Stimulated activated naive CD8-positive, alpha-beta T cell treated with anti-CD3 and anti-CD28 coated beads, Interleukin-15, amount 100 ng/mL, for 72 hours (primary cell): ENCODE data around the gene FCAR.
"Not testable (repeated sequence)": the region's sequence is repeated elsewhere in the genome, so short reads cannot be mapped to it uniquely, and the experiment has no call there.

Experiments
- ATAC-seq: fragments of 150-1000 bp; cut with Tn5 transposase; 2 replicates; pipeline ENCODE4 v1.10.0; 2021; ENCODE audit warnings: mild to moderate bottlenecking, moderate library complexity
- DNase-seq, 2 donors: peaks; one replicate each; pipeline ENCODE4 v3.0.0; 2021 to 2022
- H3K27ac Mint-ChIP-seq, 2 donors: one replicate each; pipeline ENCODE4 v1.8.0; 2022; ENCODE audit warnings: mild to moderate bottlenecking in 2 of 2, mixed read lengths in 2 of 2, moderate library complexity in 2 of 2
- H3K27me3 Mint-ChIP-seq: one replicate; pipeline ENCODE4 v1.8.0; 2022; ENCODE audit warnings: mixed read lengths
- H3K4me1 Mint-ChIP-seq: one replicate; pipeline ENCODE4 v1.8.0; 2022; ENCODE audit warnings: mild to moderate bottlenecking, mixed read lengths
- H3K4me3 Mint-ChIP-seq, 2 donors: one replicate each; pipeline ENCODE4 v1.8.0; 2022; ENCODE audit warnings: mild to moderate bottlenecking in 2 of 2, mixed read lengths in 2 of 2, moderate library complexity in 1 of 2
- H3K9me3 Mint-ChIP-seq, 2 donors: one replicate each; pipeline ENCODE4 v1.8.0; 2022; ENCODE audit warnings: mixed read lengths in 2 of 2

The FCAR gene

GRCh38 chr19:54877471-54877870, 3.4 kb downstream of the FCAR start:
- DNase-seq (no peak), ATAC-seq (no peak)
- no peak overlapping the region for H3K4me3 Mint-ChIP-seq
- no peaks in the 10 kb centered on the region for H3K9me3 Mint-ChIP-seq
- H3K4me1 Mint-ChIP-seq, result peaks cover 7% of the 10 kb centered on the region
- peaks cover 43% of the 10 kb centered on the region for H3K27me3 Mint-ChIP-seq
- H3K27ac Mint-ChIP-seq, result no peak overlapping the region

GRCh38 chr19:54881884-54882283, 7.8 kb downstream of the FCAR start:
- no peak overlapping the region for H3K4me3 Mint-ChIP-seq
- no peaks in the 10 kb centered on the region for H3K9me3 Mint-ChIP-seq
- H3K27ac Mint-ChIP-seq, result no peak overlapping the region
- H3K27me3 Mint-ChIP-seq, result peaks cover 48% of the 10 kb centered on the region
- DNase-seq (no peak), ATAC-seq (no peak)
- peaks cover 11% of the 10 kb centered on the region for H3K4me1 Mint-ChIP-seq

DNA sequence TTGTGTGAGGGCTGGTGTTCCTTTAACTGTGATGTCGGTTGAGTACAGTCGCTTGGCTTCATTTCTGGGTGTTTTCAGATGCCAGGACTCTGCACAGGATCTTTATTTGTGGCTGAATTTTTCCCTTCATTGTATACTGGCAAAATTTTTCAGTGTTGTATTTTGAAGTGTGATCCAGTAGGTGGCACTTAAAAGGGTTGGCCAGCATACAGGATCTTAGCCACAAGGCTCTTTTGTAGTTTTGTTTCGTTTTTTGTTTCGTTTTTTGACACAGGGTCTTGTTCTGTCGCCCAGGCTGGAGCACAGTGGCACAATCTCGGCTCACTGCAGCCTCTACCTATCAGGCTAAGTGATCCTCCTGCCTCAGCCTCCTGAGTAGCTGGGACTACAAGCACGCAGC, 8.7 kb downstream of the FCAR start:
- DNase-seq (peak in 1 of 2 donors; percentile 8), ATAC-seq (peak; percentile 88)
- peaks cover 48% of the 10 kb centered on the region for H3K27me3 Mint-ChIP-seq
- H3K9me3 Mint-ChIP-seq, result no peaks in the 10 kb centered on the region
- H3K4me3 Mint-ChIP-seq, result peak overlapping the region; percentile 49 to 56
- H3K4me1 Mint-ChIP-seq, result peaks cover 11% of the 10 kb centered on the region
- peak overlapping the region; percentile 54 to 93 for H3K27ac Mint-ChIP-seq

GRCh38 chr19:54883228-54883627, 9.2 kb downstream of the FCAR start:
- ATAC-seq, result no peak
- Mint-ChIP-seq H3K9me3 (no peaks in the 10 kb centered on the region), H3K4me1 (peaks cover 11% of the 10 kb centered on the region), H3K27me3 (peaks cover 46% of the 10 kb centered on the region), H3K27ac (peak overlapping the region in 1 of 2 donors; percentile 54), H3K4me3 (peak overlapping the region in 1 of 2 donors; percentile 56)
- no peak for DNase-seq

DNA sequence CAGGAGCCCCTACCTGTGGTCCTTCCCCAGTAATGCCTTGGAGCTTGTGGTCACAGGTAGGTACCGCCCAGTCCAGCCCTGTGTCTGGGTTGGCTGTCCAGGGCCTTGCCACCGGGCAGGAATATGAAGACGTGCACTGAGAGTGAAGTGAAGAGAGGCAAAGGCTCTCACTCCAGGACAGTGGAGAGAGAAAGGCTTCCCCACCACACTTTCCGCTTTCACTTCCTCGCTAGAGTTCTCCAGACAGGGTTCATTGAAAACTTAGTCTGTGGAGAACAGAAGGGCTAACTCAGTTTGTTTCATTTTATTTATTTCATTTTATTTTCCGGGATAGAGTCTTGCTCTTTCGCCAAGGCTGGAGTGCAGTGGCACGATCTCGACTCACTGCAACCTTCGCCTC, 14.2 kb downstream of the FCAR start:
- Mint-ChIP-seq H3K4me3 (no peak overlapping the region), H3K4me1 (no peaks in the 10 kb centered on the region), H3K27me3 (peaks cover 6% of the 10 kb centered on the region), H3K27ac (no peak overlapping the region), H3K9me3 (no peaks in the 10 kb centered on the region)
- no peak for ATAC-seq
- DNase-seq, result no peak

DNA sequence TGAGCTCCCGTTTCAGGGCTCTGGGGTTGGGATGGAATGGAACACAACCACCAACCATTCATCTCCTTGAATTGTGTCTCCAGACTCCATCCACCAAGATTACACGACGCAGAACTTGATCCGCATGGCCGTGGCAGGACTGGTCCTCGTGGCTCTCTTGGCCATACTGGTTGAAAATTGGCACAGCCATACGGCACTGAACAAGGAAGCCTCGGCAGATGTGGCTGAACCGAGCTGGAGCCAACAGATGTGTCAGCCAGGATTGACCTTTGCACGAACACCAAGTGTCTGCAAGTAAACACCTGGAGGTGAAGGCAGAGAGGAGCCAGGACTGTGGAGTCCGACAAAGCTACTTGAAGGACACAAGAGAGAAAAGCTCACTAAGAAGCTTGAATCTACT, 15.5 kb downstream of the FCAR start:
- peaks cover 6% of the 10 kb centered on the region for H3K27me3 Mint-ChIP-seq
- ATAC-seq (no peak), DNase-seq (no peak)
- no peak overlapping the region for H3K27ac Mint-ChIP-seq
- no peaks in the 10 kb centered on the region for H3K4me1 Mint-ChIP-seq
- no peaks in the 10 kb centered on the region for H3K9me3 Mint-ChIP-seq
- no peak overlapping the region for H3K4me3 Mint-ChIP-seq

- H3K27ac Mint-ChIP-seq, result no peak overlapping the region
- no peaks in the 10 kb centered on the region for H3K9me3 Mint-ChIP-seq
- no peak for DNase-seq
- no peaks in the 10 kb centered on the region for H3K4me1 Mint-ChIP-seq
- peaks cover 24% of the 10 kb centered on the region for H3K27me3 Mint-ChIP-seq
- ATAC-seq, result no peak
- H3K4me3 Mint-ChIP-seq, result no peak overlapping the region
Observed at GRCh38 chr19:54893406-54893805, 19.4 kb downstream of the FCAR start.

- H3K27ac Mint-ChIP-seq, H3K4me3 Mint-ChIP-seq, H3K4me1 Mint-ChIP-seq, DNase-seq, ATAC-seq, H3K9me3 Mint-ChIP-seq: not testable (repeated sequence)
- peaks cover 31% of the 10 kb centered on the region for H3K27me3 Mint-ChIP-seq
Observed at GRCh38 chr19:54894106-54894505, 20.1 kb downstream of the FCAR start.

GRCh38 chr19:54896036-54896435, 22.0 kb downstream of the FCAR start:
- no peak for ATAC-seq

DNA sequence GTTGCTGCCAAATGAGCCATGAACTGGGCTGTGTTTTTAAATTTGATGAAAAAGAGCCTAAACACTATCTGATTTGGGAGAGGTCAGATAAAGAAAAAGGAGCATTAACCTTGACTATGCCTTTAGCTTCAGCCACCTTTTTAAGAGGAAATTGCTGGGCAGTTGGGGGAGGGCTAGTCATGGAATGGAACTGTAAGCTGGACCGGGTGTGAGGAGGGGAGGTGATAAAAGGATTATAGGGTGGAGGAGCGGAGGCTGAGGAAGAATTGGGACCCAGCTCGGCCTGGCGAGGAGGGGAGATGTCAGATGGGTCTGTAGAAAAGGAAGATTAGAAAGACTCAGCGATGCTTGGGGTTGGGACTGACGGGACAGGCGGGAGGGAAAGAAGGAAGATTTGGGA, 24.6 kb downstream of the FCAR start:
- H3K9me3 Mint-ChIP-seq, H3K4me3 Mint-ChIP-seq, DNase-seq, H3K27ac Mint-ChIP-seq, ATAC-seq, H3K4me1 Mint-ChIP-seq: not testable (repeated sequence)
- H3K27me3 Mint-ChIP-seq, result peaks cover 36% of the 10 kb centered on the region

More at GRCh38 chr19:54896036-54896435, 22.0 kb downstream of the FCAR start:
- Mint-ChIP-seq H3K9me3 (no peaks in the 10 kb centered on the region), H3K27me3 (peaks cover 36% of the 10 kb centered on the region), H3K4me3 (no peak overlapping the region), H3K27ac (no peak overlapping the region), H3K4me1 (no peaks in the 10 kb centered on the region)
- DNase-seq, result no peak

GRCh38 chr19:54899646-54900045, 25.6 kb downstream of the FCAR start:
- not testable (repeated sequence) for H3K4me3 Mint-ChIP-seq, H3K4me1 Mint-ChIP-seq, H3K9me3 Mint-ChIP-seq, ATAC-seq, DNase-seq
- H3K27me3 Mint-ChIP-seq, result peaks cover 36% of the 10 kb centered on the region
- peak overlapping the region in 1 of 2 donors; percentile 59 for H3K27ac Mint-ChIP-seq

DNA sequence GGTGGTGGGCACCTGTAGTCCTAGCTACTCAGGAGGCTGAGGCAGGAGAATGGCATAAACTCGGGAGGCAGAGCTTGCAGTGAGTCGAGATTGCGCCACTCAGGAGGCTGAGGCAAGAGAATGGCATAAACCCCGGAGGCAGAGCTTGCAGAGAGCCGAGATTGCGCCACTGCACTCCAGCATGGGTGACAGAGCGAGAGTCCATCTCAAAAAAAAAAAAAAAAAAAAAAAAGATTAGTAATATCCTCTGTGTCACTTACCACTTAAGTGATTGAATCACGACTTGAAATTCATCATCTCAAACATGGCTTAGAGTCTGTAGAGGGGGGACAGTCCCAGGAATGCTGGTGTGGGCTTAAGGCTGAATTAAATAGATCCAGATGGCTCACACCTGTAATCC, 27.1 kb downstream of the FCAR start:
- H3K27ac Mint-ChIP-seq, H3K4me1 Mint-ChIP-seq, DNase-seq, H3K4me3 Mint-ChIP-seq, ATAC-seq, H3K9me3 Mint-ChIP-seq: not testable (repeated sequence)
- peaks cover 46% of the 10 kb centered on the region for H3K27me3 Mint-ChIP-seq

DNA sequence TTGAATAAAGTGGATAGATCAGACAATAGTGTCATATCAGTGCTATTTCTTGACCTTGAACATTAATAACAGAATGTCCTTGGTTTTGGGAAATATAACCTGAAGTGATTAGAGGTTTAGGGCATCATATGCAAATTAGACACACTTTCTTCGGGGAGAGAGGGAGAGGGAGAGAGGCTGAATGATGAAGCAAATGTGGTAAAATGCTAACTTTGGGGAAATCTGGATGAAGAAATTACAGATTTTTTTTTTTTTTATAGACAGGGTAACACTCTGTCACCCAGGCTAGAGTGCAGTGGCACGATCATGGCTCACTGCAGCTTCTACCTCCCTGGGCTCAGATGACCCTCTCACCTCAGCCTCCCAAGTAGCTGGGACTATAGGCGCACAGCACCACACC, 28.0 kb downstream of the FCAR start:
- Mint-ChIP-seq H3K27me3 (peaks cover 36% of the 10 kb centered on the region), H3K27ac (no peak overlapping the region), H3K9me3 (no peaks in the 10 kb centered on the region), H3K4me3 (no peak overlapping the region), H3K4me1 (peaks cover 7% of the 10 kb centered on the region)
- DNase-seq (no peak), ATAC-seq (no peak)

GRCh38 chr19:54903303-54903702, 29.3 kb downstream of the FCAR start:
- H3K4me1 Mint-ChIP-seq, result peaks cover 7% of the 10 kb centered on the region
- peaks cover 30% of the 10 kb centered on the region for H3K27me3 Mint-ChIP-seq

GRCh38 chr19:54904261-54904660, 30.2 kb downstream of the FCAR start:
- not testable (repeated sequence) for H3K27ac Mint-ChIP-seq, DNase-seq, H3K4me1 Mint-ChIP-seq, H3K9me3 Mint-ChIP-seq, H3K4me3 Mint-ChIP-seq, ATAC-seq
- peaks cover 21% of the 10 kb centered on the region for H3K27me3 Mint-ChIP-seq

More at GRCh38 chr19:54903303-54903702, 29.3 kb downstream of the FCAR start:
- DNase-seq (no peak), ATAC-seq (no peak)
- no peaks in the 10 kb centered on the region for H3K9me3 Mint-ChIP-seq
- no peak overlapping the region for H3K27ac Mint-ChIP-seq
- no peak overlapping the region for H3K4me3 Mint-ChIP-seq

- Mint-ChIP-seq H3K27ac (peak overlapping the region in 1 of 2 donors; percentile 21), H3K4me3 (peak overlapping the region in 1 of 2 donors; percentile 19)
- ATAC-seq, result no peak
Observed at GRCh38 chr19:54905421-54905802, 31.4 kb downstream of the FCAR start.

GRCh38 chr19:54905803-54906511, 31.9 kb downstream of the FCAR start, which contains the start of gene NCR1:
NCR1 (plus strand) TSS chr19:54906148; CDS start chr19:54906188, 40 bp downstream.
- ATAC-seq, result peak; percentile 84
- peak in 1 of 2 donors; percentile 28 for DNase-seq

More at GRCh38 chr19:54905421-54905802, 31.4 kb downstream of the FCAR start:
- Mint-ChIP-seq H3K27me3 (peaks cover 11% of the 10 kb centered on the region), H3K4me1 (peaks cover 7% of the 10 kb centered on the region), H3K9me3 (no peaks in the 10 kb centered on the region)
- DNase-seq, result no peak

More at GRCh38 chr19:54905803-54906511, 31.9 kb downstream of the FCAR start, which contains the start of gene NCR1:
- Mint-ChIP-seq H3K9me3 (no peaks in the 10 kb centered on the region), H3K4me3 (peak within 1 kb of the TSS in 1 of 2 donors; percentile 19), H3K27ac (peak within 1 kb of the TSS; percentile 21 to 25), H3K27me3 (peaks cover 11% of the 10 kb centered on the region), H3K4me1 (peaks cover 7% of the 10 kb centered on the region)
